ENCODE data around the gene SLC6A17. TPM values are rescaled to one million over a fixed set of nuclear protein-coding genes. Genes with fewer than 3 reads are reported as not detected.

Gene SLC6A17
- total RNA-seq, 1 donor from 2014 or later: 0.58 TPM

- peaks cover 70% of the 10 kb centered on the region for H3K27me3 Mint-ChIP-seq
- no peaks in the 10 kb centered on the region for H3K9me3 Mint-ChIP-seq
Observed at GRCh38 chr1:110135666-110136065, 14.6 kb upstream of the SLC6A17 start.

GRCh38 chr1:110136911-110137310, 13.4 kb upstream of the SLC6A17 start:
- peaks cover 24% of the 10 kb centered on the region for H3K4me1 Mint-ChIP-seq (ENCODE audit: unreplicated experiment)
- TF ChIP-seq, protein P1, sequence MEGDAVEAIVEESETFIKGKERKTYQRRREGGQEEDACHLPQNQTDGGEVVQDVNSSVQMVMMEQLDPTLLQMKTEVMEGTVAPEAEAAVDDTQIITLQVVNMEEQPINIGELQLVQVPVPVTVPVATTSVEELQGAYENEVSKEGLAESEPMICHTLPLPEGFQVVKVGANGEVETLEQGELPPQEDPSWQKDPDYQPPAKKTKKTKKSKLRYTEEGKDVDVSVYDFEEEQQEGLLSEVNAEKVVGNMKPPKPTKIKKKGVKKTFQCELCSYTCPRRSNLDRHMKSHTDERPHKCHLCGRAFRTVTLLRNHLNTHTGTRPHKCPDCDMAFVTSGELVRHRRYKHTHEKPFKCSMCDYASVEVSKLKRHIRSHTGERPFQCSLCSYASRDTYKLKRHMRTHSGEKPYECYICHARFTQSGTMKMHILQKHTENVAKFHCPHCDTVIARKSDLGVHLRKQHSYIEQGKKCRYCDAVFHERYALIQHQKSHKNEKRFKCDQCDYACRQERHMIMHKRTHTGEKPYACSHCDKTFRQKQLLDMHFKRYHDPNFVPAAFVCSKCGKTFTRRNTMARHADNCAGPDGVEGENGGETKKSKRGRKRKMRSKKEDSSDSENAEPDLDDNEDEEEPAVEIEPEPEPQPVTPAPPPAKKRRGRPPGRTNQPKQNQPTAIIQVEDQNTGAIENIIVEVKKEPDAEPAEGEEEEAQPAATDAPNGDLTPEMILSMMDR (conservative IDR thresholded peaks at IDR 0.05): no peak
- no peaks in the 10 kb centered on the region for H3K36me3 Mint-ChIP-seq
- peak overlapping the region; percentile 19 for H3K27ac Mint-ChIP-seq
- peak overlapping the region; percentile 40 for H3K4me3 Mint-ChIP-seq
- peaks cover 66% of the 10 kb centered on the region for H3K27me3 Mint-ChIP-seq
- H3K9me3 Mint-ChIP-seq: no peaks in the 10 kb centered on the region
- no peak for DNase-seq (ENCODE audit: extremely low spot score, unreplicated experiment)

More at GRCh38 chr1:110135666-110136065, 14.6 kb upstream of the SLC6A17 start:
- Mint-ChIP-seq H3K4me3 (no peak overlapping the region), H3K27ac (no peak overlapping the region), H3K4me1 (ENCODE audit: unreplicated experiment) (peaks cover 24% of the 10 kb centered on the region), H3K36me3 (no peaks in the 10 kb centered on the region)
- no peak for DNase-seq (ENCODE audit: extremely low spot score, unreplicated experiment)
- TF ChIP-seq, protein P1 (conservative IDR thresholded peaks at IDR 0.05): no peak

DNA sequence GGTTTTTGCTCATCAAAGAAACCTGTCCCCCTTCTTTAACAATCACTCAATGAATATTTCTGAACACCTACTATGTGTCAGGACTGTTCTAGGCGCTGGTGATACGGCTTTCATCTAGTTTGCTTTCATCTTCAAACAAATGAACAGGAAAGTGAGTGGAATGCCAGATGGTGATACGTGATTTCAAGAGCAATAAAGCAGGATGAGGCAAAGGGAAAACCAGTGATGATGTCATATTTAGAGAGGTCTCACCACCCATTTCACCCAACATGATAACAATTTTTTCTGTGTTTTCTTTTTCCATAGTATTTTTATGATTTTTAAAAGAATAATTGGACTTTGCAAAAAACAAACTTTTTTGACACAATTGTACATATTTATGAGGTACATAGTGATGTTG, 11.3 kb upstream of the SLC6A17 start:
- TF ChIP-seq, protein P1 (conservative IDR thresholded peaks at IDR 0.05): no peak
- Mint-ChIP-seq H3K9me3 (no peaks in the 10 kb centered on the region), H3K4me1 (ENCODE audit: unreplicated experiment) (peaks cover 23% of the 10 kb centered on the region), H3K27ac (no peak overlapping the region), H3K27me3 (peaks cover 54% of the 10 kb centered on the region), H3K36me3 (no peaks in the 10 kb centered on the region), H3K4me3 (no peak overlapping the region)
- DNase-seq (ENCODE audit: extremely low spot score, unreplicated experiment): no peak

- H3K4me1 Mint-ChIP-seq (ENCODE audit: unreplicated experiment): no peaks in the 10 kb centered on the region
- TF ChIP-seq, protein P1 (conservative IDR thresholded peaks at IDR 0.05): no peak
- H3K27ac Mint-ChIP-seq: no peak overlapping the region
- H3K27me3 Mint-ChIP-seq: peaks cover 13% of the 10 kb centered on the region
- H3K4me3 Mint-ChIP-seq: no peak overlapping the region
- H3K9me3 Mint-ChIP-seq: no peaks in the 10 kb centered on the region
- no peak for DNase-seq (ENCODE audit: extremely low spot score, unreplicated experiment)
- H3K36me3 Mint-ChIP-seq: no peaks in the 10 kb centered on the region
Observed at GRCh38 chr1:110144366-110144765, 5.9 kb upstream of the SLC6A17 start.

GRCh38 chr1:110148961-110149360, 1.3 kb upstream of the SLC6A17 start:
- Mint-ChIP-seq H3K4me3 (peak overlapping the region; percentile 42), H3K9me3 (no peaks in the 10 kb centered on the region)
- TF ChIP-seq, protein P1 (conservative IDR thresholded peaks at IDR 0.05): peak; percentile 43

GRCh38 chr1:110151175-110151669, 928 bp downstream of the SLC6A17 start:
- peaks cover 52% of the 10 kb centered on the region for H3K27me3 Mint-ChIP-seq
- no peak overlapping the region for H3K27ac Mint-ChIP-seq
- H3K4me3 Mint-ChIP-seq: no peak overlapping the region
- DNase-seq (ENCODE audit: extremely low spot score, unreplicated experiment): no peak
- H3K9me3 Mint-ChIP-seq: no peaks in the 10 kb centered on the region
- TF ChIP-seq, protein P1 (conservative IDR thresholded peaks at IDR 0.05): no peak
- H3K4me1 Mint-ChIP-seq (ENCODE audit: unreplicated experiment): peaks cover 3% of the 10 kb centered on the region
- H3K36me3 Mint-ChIP-seq: no peaks in the 10 kb centered on the region

More at GRCh38 chr1:110148961-110149360, 1.3 kb upstream of the SLC6A17 start:
- H3K36me3 Mint-ChIP-seq: no peaks in the 10 kb centered on the region
- peaks cover 30% of the 10 kb centered on the region for H3K27me3 Mint-ChIP-seq
- no peak overlapping the region for H3K27ac Mint-ChIP-seq
- H3K4me1 Mint-ChIP-seq (ENCODE audit: unreplicated experiment): peaks cover 3% of the 10 kb centered on the region
- DNase-seq (ENCODE audit: extremely low spot score, unreplicated experiment): no peak
